ENCODE results near the gene DHRS4L2.
A peak's percentile ranks its signal among the peaks of the same experiment; 100 is the strongest.
"Not testable (repeated sequence)": the region's sequence is repeated elsewhere in the genome, so short reads cannot be mapped to it uniquely, and the experiment has no call there.

Gene DHRS4L2

DNA sequence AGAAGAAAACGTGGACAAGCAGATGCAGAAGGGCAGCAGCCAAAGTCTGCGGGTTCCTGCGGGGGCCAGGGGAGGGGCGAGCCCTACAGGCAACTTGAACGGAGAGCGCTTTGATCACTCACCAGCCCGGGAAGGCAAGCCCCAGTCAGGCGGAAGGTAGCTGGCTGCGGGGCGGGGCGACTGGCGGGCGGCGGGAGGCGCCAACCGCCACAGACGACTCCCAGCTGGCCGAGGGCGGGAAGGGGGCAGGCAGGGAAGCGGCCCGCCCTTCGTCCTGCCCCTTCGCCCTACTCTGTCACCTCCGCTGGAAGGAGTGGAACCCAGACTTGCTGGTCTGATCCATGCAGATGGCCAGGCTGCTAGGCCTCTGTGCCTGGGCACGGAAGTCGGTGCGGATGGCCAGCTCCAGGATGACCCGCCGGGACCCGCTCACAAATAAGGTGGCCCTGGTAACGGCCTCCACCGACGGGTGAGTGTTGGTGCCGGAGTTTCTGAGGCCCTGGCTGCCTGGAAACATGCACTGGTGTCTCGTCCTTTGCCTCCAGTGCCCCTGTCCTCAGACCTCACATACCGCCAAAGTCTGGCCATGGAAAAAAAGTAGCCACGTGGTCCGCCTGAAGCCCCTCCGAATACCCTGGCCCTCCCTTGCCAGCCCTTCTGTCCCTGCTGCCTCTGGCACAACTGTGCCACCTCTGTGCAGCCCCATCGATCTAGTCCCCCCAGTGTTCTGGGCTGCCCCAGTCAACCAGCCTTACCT lies at the start of gene DHRS4L2:
DHRS4L2 (plus strand) TSS at position 323 of the 757 bp plus-strand sequence; CDS start at position 342, 19 bp downstream.
- peak within 1 kb of the TSS; percentile 75 for H3K4me3 ChIP-seq (ENCODE audit: low read depth, low read length)
- peak; percentile 88 for DNase-seq (ENCODE audit: low read depth)

- TF ChIP-seq CTCF (IDR thresholded peaks at IDR 0.05; ENCODE audit: insufficient read depth, low read depth, low read length, missing control alignments) = no peak
- DNase-seq (ENCODE audit: low read depth) = no peak
- no peak overlapping the region for H3K4me3 ChIP-seq (ENCODE audit: low read depth, low read length)
Observed at GRCh38 chr14:23939607-23940326, 49.0 kb upstream of the DHRS4L2 start.

DNA sequence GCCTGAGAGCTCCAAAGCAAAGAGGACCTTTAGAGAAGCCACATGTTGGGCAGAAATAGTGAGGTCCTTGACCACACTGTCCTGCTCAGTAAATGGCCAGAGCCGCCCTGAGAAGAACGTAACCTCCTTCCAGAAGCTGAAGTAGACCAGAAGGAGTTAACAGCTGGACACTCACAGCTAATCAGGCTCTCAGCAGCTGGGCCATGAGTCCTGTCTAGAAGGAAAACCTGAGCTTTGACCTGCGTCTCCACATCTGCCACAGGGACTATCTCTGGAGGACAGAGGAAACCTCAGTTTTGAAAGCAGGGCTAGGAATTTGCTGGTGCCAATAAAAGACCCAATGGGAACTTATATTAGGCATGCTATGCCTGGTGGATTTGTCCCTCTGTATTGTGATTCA lies 47.5 kb upstream of the DHRS4L2 start:
- no peak for TF ChIP-seq CTCF (IDR thresholded peaks at IDR 0.05; ENCODE audit: insufficient read depth, low read depth, low read length, missing control alignments)
- no peak for DNase-seq (ENCODE audit: low read depth)
- no peak overlapping the region for H3K4me3 ChIP-seq (ENCODE audit: low read depth, low read length)

GRCh38 chr14:23941669-23942068 lies 47.1 kb upstream of the DHRS4L2 start:
- TF ChIP-seq CTCF (IDR thresholded peaks at IDR 0.05; ENCODE audit: insufficient read depth, low read depth, low read length, missing control alignments) = no peak
- no peak overlapping the region for H3K4me3 ChIP-seq (ENCODE audit: low read depth, low read length)
- DNase-seq (ENCODE audit: low read depth) = no peak

- no peak for DNase-seq (ENCODE audit: low read depth)
- H3K4me3 ChIP-seq (ENCODE audit: low read depth, low read length) = no peak overlapping the region
- no peak for TF ChIP-seq CTCF (IDR thresholded peaks at IDR 0.05; ENCODE audit: insufficient read depth, low read depth, low read length, missing control alignments)
Observed at GRCh38 chr14:23942587-23942986, 46.1 kb upstream of the DHRS4L2 start.

DNA sequence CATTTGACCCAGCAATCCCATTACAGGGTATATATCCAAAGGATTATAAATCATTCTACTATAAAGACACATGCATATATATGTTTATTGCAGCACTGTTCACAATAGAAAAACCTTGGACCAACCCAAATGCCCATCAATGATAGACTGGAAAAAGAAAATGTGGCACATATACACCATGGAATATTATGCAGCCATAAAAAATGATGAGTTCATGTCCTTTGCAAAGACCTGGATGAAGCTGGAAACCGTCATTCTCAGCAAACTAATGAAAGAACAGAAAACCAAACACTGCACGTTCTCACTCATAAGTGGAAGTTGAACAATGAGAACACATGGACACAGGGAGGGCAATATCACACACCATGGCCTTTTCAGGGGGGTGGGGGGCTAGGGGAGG lies 39.7 kb upstream of the DHRS4L2 start:
- not testable (repeated sequence) for DNase-seq (ENCODE audit: low read depth); H3K4me3 ChIP-seq (ENCODE audit: low read depth, low read length)

- H3K4me3 ChIP-seq (ENCODE audit: low read depth, low read length) = no peak overlapping the region
- no peak for TF ChIP-seq CTCF (IDR thresholded peaks at IDR 0.05; ENCODE audit: insufficient read depth, low read depth, low read length, missing control alignments)
- no peak for DNase-seq (ENCODE audit: low read depth)
Observed at GRCh38 chr14:23950411-23951135, 38.2 kb upstream of the DHRS4L2 start.

GRCh38 chr14:23951136-23951466 lies 37.6 kb upstream of the DHRS4L2 start:
- not testable (repeated sequence) for H3K4me3 ChIP-seq (ENCODE audit: low read depth, low read length); DNase-seq (ENCODE audit: low read depth)
